ENCODE results near the gene CTSH.

Gene CTSH

DNA sequence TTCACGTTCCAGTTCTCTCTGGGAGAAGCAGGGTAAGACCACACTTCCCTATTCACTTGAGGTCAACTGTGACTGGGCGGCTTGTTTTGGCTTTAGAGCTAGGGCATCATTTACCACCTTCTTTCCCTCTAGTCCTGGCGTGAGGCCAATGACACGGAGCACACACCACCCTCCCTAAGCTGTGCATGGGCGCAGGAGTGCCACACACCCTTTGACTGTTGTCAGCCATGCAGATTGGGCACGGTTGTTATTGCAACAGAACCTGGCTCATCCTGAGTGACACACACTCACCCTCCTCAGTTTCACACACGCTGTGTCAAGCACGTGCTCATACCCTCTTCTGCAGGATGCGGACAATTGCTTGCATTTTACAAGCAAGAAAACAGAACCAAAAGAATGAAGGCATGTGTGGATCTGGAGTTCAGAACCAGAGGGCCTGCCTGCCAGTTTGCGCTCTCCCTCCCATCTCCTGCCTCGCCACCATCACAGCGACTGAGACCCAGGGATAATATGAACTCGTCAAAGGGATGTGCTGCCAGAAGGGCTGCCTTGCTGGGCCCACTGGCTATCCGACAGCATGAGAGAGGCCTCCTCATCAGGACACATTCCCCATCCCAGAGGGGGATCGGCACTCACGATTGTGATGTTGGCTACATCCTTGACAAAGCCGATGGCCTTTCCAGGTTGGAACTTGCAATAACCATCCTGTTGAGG, 17.6 kb downstream of the CTSH start:
- no peak overlapping the region for H3K4me3 ChIP-seq (replicated peaks; ENCODE audit: low read depth, low read length)
- no peak for DNase-seq (ENCODE audit: low read depth)
- TF ChIP-seq, protein P1, sequence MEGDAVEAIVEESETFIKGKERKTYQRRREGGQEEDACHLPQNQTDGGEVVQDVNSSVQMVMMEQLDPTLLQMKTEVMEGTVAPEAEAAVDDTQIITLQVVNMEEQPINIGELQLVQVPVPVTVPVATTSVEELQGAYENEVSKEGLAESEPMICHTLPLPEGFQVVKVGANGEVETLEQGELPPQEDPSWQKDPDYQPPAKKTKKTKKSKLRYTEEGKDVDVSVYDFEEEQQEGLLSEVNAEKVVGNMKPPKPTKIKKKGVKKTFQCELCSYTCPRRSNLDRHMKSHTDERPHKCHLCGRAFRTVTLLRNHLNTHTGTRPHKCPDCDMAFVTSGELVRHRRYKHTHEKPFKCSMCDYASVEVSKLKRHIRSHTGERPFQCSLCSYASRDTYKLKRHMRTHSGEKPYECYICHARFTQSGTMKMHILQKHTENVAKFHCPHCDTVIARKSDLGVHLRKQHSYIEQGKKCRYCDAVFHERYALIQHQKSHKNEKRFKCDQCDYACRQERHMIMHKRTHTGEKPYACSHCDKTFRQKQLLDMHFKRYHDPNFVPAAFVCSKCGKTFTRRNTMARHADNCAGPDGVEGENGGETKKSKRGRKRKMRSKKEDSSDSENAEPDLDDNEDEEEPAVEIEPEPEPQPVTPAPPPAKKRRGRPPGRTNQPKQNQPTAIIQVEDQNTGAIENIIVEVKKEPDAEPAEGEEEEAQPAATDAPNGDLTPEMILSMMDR (IDR thresholded peaks at IDR 0.05; ENCODE audit: low read length, missing control alignments): no peak

DNA sequence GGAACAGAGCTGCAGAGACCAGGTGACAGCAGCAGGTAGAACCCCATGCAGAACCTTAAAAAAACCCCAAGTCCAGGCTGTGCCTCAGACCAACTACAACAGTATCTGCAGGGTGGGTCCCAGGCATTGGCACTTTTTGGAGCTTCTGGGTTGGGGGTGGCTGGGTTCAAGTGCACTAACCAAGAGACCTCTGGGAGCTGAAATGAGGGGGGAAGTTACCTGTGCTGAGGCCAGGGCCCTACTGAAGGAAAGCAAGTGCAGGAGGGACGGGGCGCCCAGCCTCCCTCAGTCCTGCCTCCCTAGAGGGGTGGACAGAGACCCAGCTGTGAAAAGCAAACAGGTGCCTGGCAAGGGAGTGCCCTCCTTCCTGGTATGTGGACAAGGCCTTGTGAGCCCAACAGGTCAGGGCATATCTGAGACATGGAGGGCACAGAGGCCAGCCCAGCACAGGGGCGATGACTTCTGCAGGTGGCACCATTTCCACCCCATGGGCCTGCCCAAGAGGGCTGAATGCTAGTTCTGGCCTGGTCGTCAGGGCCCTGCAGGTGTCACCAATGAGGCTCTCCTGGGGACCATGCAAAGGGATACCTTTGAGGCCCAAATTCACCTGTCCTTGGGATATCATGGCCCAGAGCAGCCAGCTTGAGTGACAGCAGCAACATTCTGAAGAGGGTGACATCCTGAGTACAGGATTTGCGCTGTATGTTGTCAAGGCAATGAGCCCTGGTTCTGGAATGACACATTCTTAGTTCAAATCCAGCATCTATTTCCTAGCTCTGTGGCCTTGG, 18.7 kb downstream of the CTSH start:
- H3K4me3 ChIP-seq (replicated peaks; ENCODE audit: low read depth, low read length): no peak overlapping the region
- no peak for DNase-seq (ENCODE audit: low read depth)
- TF ChIP-seq, protein P1 (IDR thresholded peaks at IDR 0.05; ENCODE audit: low read length, missing control alignments): no peak

DNA sequence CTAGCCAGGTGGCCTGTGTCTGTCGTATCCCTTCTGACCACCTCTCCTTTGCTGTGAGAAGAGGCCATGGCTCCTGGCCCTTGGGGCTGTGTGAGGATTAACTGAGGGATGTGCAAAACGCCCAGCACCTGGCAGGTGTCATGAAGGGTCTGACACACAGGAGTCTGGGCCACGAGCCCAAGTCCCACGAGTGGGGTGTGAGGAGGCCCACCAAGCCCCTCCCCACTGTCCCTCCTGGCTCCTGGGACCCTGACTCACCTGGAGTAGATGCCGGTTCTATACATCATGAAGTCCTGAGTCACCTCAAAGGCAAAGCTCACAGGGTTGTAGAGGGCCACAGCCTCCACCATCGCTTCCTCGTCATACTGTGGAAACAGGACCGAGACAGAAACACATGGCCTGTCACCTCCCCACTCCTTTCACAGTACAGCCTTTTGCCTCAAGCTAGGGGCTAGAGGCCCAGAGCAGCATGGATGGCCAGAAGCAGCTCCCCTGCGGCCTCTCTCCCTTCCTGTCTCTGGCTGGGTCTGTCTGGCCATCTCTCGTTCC, 19.7 kb downstream of the CTSH start:
- no peak for DNase-seq (ENCODE audit: low read depth)
- H3K4me3 ChIP-seq (replicated peaks; ENCODE audit: low read depth, low read length): no peak overlapping the region
- TF ChIP-seq, protein P1 (IDR thresholded peaks at IDR 0.05; ENCODE audit: low read length, missing control alignments): no peak

DNA sequence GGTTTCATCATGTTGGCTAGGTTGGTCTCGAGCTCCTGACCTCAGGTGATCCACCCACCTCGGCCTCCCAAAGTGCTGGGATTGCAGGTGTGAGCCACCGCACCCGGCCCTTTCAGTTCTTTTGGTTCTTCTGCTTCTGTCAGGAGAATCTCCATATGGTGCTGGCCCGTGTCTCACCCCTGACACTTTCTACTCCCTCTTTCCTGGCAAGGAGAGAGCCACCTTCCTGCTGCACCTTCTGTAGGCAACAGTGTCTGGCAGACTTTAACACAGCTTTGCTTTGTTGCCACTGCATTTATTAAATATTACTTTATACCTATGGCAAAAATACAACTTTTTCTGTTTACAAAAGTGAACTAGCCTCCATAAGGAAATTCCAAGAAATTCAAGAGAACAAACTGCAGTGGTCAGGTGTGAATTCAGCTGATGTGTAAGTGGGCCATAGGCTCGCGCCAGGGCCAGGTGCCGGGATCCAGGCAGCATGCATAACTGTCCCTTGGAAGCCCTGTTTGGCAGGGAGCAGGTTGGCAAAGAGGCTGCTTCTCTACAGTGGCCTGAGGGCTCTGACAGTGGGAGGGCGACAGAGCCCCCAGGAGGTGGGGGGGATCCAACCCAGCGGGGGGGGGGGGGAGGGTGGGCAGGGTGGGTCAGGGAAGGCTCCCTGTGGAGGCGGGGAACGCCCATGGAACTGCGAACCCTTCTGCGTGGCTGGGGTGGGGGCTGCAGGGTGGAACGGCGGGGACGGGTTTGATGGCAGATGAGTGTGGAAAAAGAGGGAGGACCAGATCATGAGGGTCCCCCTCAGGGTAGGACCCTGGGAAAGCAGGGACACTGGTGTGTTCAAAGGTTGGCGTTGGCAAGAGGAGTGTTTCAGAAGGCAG, 21.1 kb downstream of the CTSH start:
- TF ChIP-seq, protein P1 (IDR thresholded peaks at IDR 0.05; ENCODE audit: low read length, missing control alignments): no peak
- H3K4me3 ChIP-seq (replicated peaks; ENCODE audit: low read depth, low read length): no peak overlapping the region
- no peak for DNase-seq (ENCODE audit: low read depth)

- H3K4me3 ChIP-seq (replicated peaks; ENCODE audit: low read depth, low read length): no peak overlapping the region
- TF ChIP-seq, protein P1 (IDR thresholded peaks at IDR 0.05; ENCODE audit: low read length, missing control alignments): no peak
- no peak for DNase-seq (ENCODE audit: low read depth)
Measured at GRCh38 chr15:78923015-78923414, 21.8 kb downstream of the CTSH start.

DNA sequence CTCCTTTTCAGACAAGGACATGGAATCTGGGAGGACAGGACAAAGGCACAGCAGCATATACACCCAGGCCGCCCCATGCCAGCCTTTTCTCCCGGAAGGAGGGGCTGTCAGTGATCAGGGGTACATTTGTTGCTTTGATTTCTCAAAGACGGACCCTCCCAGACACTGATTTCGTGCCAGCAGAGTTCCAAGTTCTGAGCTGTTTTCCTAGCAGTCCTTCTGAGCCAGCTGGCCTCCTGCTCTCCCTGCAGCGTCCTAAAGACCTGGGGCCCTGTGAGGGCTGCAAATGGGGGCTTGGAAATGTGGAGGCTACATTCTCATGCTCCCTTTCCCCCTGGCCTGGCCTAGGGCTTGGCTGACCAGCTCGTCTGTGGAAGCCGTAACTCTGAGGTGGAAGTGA, 22.3 kb downstream of the CTSH start:
- TF ChIP-seq, protein P1 (IDR thresholded peaks at IDR 0.05; ENCODE audit: low read length, missing control alignments): no peak
- DNase-seq (ENCODE audit: low read depth): no peak
- no peak overlapping the region for H3K4me3 ChIP-seq (replicated peaks; ENCODE audit: low read depth, low read length)
